H9 (cell line): ENCODE measurements around the gene GLB1L. TPM values are rescaled to one million over a fixed set of nuclear protein-coding genes. Genes with fewer than 3 reads are reported as not detected.

Source experiments
- DNase-seq: peaks from one replicate; pipeline ENCODE4 v3.0.0-alpha.2; 2017
- H2AFZ ChIP-seq: one replicate; pipeline ENCODE4 v1.6.1; 2013; ENCODE audit warnings: mild to moderate bottlenecking, low read length, control low read depth, moderate library complexity
- H2AK5ac ChIP-seq: 2 replicates; pipeline ENCODE4 v1.6.1; 2013; ENCODE audit warnings: low read length, control low read depth, mixed read lengths; ENCODE audit not compliant: insufficient read length
- H2BK120ac ChIP-seq: one replicate; pipeline ENCODE4 v1.6.1; 2013; ENCODE audit warnings: low read depth, mild to moderate bottlenecking, low read length, control low read depth, inconsistent platforms; ENCODE audit not compliant: poor library complexity, severe bottlenecking
- H2BK12ac ChIP-seq: 2 replicates; pipeline ENCODE4 v1.6.1; 2013; ENCODE audit warnings: low read length, control low read depth, mixed read lengths, low read depth; ENCODE audit not compliant: insufficient read length
- H2BK15ac ChIP-seq: 2 replicates; pipeline ENCODE4 v1.6.1; 2013; ENCODE audit warnings: low read depth, low read length, control low read depth
- H2BK20ac ChIP-seq: one replicate; pipeline ENCODE4 v1.6.1; 2013; ENCODE audit warnings: low read depth, mild to moderate bottlenecking, low read length, control low read depth, inconsistent platforms; ENCODE audit not compliant: poor library complexity, severe bottlenecking
- H2BK5ac ChIP-seq: 2 replicates; pipeline ENCODE4 v1.6.1; 2013; ENCODE audit warnings: low read length, control low read depth, mixed read lengths; ENCODE audit not compliant: insufficient read length
- H3K14ac ChIP-seq: 2 replicates; pipeline ENCODE4 v1.6.1; 2013; ENCODE audit warnings: low read length, control low read depth; ENCODE audit not compliant: insufficient read depth
- H3K18ac ChIP-seq: 2 replicates; pipeline ENCODE4 v1.6.1; 2013; ENCODE audit warnings: low read depth, mild to moderate bottlenecking, mixed read lengths, low read length, control low read depth; ENCODE audit not compliant: insufficient read length
- H3K23ac ChIP-seq: 2 replicates; pipeline ENCODE4 v1.6.1; 2013; ENCODE audit warnings: low read length, control low read depth, mixed read lengths, low read depth; ENCODE audit not compliant: insufficient read length
- H3K23me2 ChIP-seq: 2 replicates; pipeline ENCODE4 v1.6.1; 2013; ENCODE audit warnings: low read depth, mild to moderate bottlenecking, mixed read lengths, low read length, control low read depth; ENCODE audit not compliant: insufficient read length, poor library complexity, severe bottlenecking
- H3K27ac ChIP-seq: 2 replicates; pipeline ENCODE4 v1.5.1; 2013; ENCODE audit warnings: low read length, control low read depth, mixed read lengths, low read depth; ENCODE audit not compliant: insufficient read length
- H3K27me3 ChIP-seq: 2 replicates; pipeline ENCODE4 v1.6.1; 2013; ENCODE audit warnings: low read length, control low read depth, inconsistent platforms; ENCODE audit not compliant: insufficient read depth
- H3K4ac ChIP-seq: 2 replicates; pipeline ENCODE4 v1.6.1; 2013; ENCODE audit warnings: low read depth, mild to moderate bottlenecking, control low read depth, inconsistent platforms, low read length, moderate library complexity
- H3K4me1 ChIP-seq: 2 replicates; pipeline ENCODE4 v1.6.1; 2013; ENCODE audit warnings: low read length, control low read depth, inconsistent platforms; ENCODE audit not compliant: insufficient read depth
- H3K4me2 ChIP-seq: 2 replicates; pipeline ENCODE4 v1.6.1; 2013; ENCODE audit warnings: low read length, control low read depth, mixed read lengths; ENCODE audit not compliant: insufficient read length, insufficient read depth
- H3K56ac ChIP-seq: 2 replicates; pipeline ENCODE4 v1.6.1; 2013; ENCODE audit warnings: low read depth, mild to moderate bottlenecking, mixed read lengths, low read length, control low read depth; ENCODE audit not compliant: insufficient read length
- H3K79me1 ChIP-seq: 2 replicates; pipeline ENCODE4 v1.6.1; 2013; ENCODE audit warnings: low read depth, mild to moderate bottlenecking, moderate library complexity, low read length, control low read depth, inconsistent platforms; ENCODE audit not compliant: insufficient read depth, poor library complexity, severe bottlenecking
- H3K79me2 ChIP-seq: 2 replicates; pipeline ENCODE4 v1.6.1; 2013; ENCODE audit warnings: low read length, control low read depth, inconsistent platforms; ENCODE audit not compliant: insufficient read depth
- H3K9ac ChIP-seq: 2 replicates; pipeline ENCODE4 v1.6.1; 2013; ENCODE audit warnings: low read length, control low read depth, mixed read lengths; ENCODE audit not compliant: insufficient read length; ENCODE audit errors: extremely low read depth
- H3K9me3 ChIP-seq: one replicate; pipeline ENCODE4 v1.6.1; 2013; ENCODE audit warnings: low read depth, low read length, inconsistent platforms; ENCODE audit not compliant: control insufficient read depth
- H3T11ph ChIP-seq: one replicate; pipeline ENCODE4 v1.6.1; 2013; ENCODE audit warnings: mild to moderate bottlenecking, low read length, control low read depth, inconsistent platforms
- H4K20me1 ChIP-seq: one replicate; pipeline ENCODE4 v1.6.1; 2013; ENCODE audit not compliant: control insufficient read depth, insufficient read length, insufficient read depth
- H4K5ac ChIP-seq: 2 replicates; pipeline ENCODE4 v1.6.1; 2013; ENCODE audit warnings: low read depth, mild to moderate bottlenecking, mixed read lengths, low read length, control low read depth; ENCODE audit not compliant: insufficient read length
- H4K8ac ChIP-seq: replicated peaks from 2 replicates; pipeline ENCODE4 v1.6.1; 2013; ENCODE audit warnings: low read length, control low read depth, mixed read lengths, low read depth; ENCODE audit not compliant: insufficient read length
- H4K91ac ChIP-seq: 2 replicates; pipeline ENCODE4 v1.6.1; 2013; ENCODE audit warnings: low read depth, mild to moderate bottlenecking, moderate library complexity, mixed read lengths, low read length, control low read depth; ENCODE audit not compliant: insufficient read length
- H3K27ac Mint-ChIP-seq, 3 experiments: 2 replicates in 2 of 3; 3 replicates in 1 of 3; pipeline ENCODE4 v1.8.0; 2020 to 2021; ENCODE audit warnings: mixed read lengths in 3 of 3, mild to moderate bottlenecking in 1 of 3, moderate library complexity in 1 of 3
- H3K27me3 Mint-ChIP-seq: 2 replicates; pipeline ENCODE4 v1.8.0; 2021; ENCODE audit warnings: low read depth, mild to moderate bottlenecking, moderate library complexity, mixed read lengths
- H3K36me3 Mint-ChIP-seq, 3 experiments: 2 replicates in 2 of 3; 3 replicates in 1 of 3; pipeline ENCODE4 v1.8.0; 2020 to 2021; ENCODE audit warnings: low read depth in 3 of 3, mixed read lengths in 3 of 3; ENCODE audit not compliant: insufficient read depth in 1 of 3
- H3K4me1 Mint-ChIP-seq, 2 experiments: 2 replicates each; pipeline ENCODE4 v1.8.0; 2020; ENCODE audit warnings: mixed read lengths in 2 of 2
- H3K4me3 Mint-ChIP-seq, 2 experiments: 2 replicates in 1 of 2; 3 replicates in 1 of 2; pipeline ENCODE4 v1.8.0; 2020 to 2021; ENCODE audit warnings: mild to moderate bottlenecking in 2 of 2, mixed read lengths in 2 of 2, moderate library complexity in 1 of 2
- H3K9me3 Mint-ChIP-seq, 2 experiments: 2 replicates in 1 of 2; 3 replicates in 1 of 2; pipeline ENCODE4 v1.8.0; 2020; ENCODE audit warnings: mild to moderate bottlenecking in 2 of 2, mixed read lengths in 2 of 2, moderate library complexity in 1 of 2
- WGBS: extraction: QIAGEN DNeasy Blood & Tissue Kit; methylation state at CpG from one replicate; pipeline ENCODE4 v1.1.7; 2013; ENCODE audit warnings: missing lambda C conversion rate, low lambda C conversion rate, mixed read lengths; ENCODE audit not compliant: insufficient read length; ENCODE audit errors: extremely low coverage; 5-methylcytosine and 5-hydroxymethylcytosine counted together
- total RNA-seq: library from RNA; stranded (reverse); gene quantifications from 2 replicates; pipeline ENCODE4 v1.2.1, GENCODE V29; 2021
- TF ChIP-seq, protein P1 (sequence below): fragments of 200-600 bp; sonication (generic); conservative IDR thresholded peaks from 3 replicates; pipeline ENCODE4 v1.8.0; 2021; ENCODE audit warnings: antibody characterized with exemption, mild to moderate bottlenecking

Gene GLB1L
- total RNA-seq, 1 experiment from 2014 or later, result 6.5 TPM

DNA sequence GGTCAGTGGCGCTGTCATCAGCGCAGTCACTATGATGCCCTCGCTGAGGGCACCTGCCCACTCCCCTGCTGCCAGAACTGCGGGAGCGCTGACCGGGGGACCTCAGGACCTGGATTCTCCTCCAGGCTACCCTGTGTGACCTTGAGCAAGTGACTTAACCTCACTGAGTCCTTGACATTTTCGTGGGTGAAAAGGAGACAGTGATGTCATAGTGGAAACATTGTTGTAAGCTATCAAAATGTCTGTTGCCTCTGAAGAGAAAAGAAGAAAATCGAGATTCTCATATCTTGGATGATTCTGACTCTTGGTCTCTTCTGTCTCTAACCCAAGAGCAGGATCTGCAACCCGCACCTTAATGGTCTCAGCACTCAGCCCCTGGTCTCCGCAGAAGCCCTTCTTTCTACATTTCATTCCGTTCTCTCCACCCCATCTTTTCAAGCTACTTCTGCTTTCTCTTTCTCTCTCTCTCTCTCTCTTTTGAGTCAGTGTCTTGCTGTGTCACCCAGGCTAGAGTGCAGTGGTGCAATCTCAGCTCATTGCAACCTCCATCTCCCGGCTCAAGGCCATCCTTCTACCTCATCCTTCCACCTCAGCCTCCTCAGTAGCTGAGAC lies 9.5 kb upstream of the GLB1L start:
- Histone ChIP-seq H3K23me2 (peaks cover 22% of the 10 kb centered on the region), H2AK5ac (no peak overlapping the region), H3K79me2 (no peaks in the 10 kb centered on the region), H4K20me1 (no peaks in the 10 kb centered on the region), H3K4me2 (peak overlapping the region; percentile 72), H3T11ph (no peak overlapping the region), H3K23ac (no peak overlapping the region), H4K91ac (no peak overlapping the region), H2BK5ac (no peak overlapping the region), H3K4ac (no peak overlapping the region), H3K18ac (no peak overlapping the region), H3K27ac (no peak overlapping the region), H3K14ac (no peak overlapping the region), H3K56ac (no peak overlapping the region), H4K5ac (no peak overlapping the region), H2BK12ac (no peak overlapping the region), H2BK15ac (no peak overlapping the region), H3K27me3 (peaks cover 21% of the 10 kb centered on the region), H3K79me1 (no peaks in the 10 kb centered on the region), H2AFZ (no peak overlapping the region), H3K9ac (no peak overlapping the region), H2BK120ac (no peak overlapping the region), H3K9me3 (no peaks in the 10 kb centered on the region), H3K4me1 (peaks cover 3% of the 10 kb centered on the region; the same call in 1 of the 2 replicates), H4K8ac (no peak overlapping the region), H2BK20ac (no peak overlapping the region)
- Mint-ChIP-seq H3K36me3 (peaks cover 9 to 12% (median 11%) of the 10 kb centered on the region in 3 experiments; a peak in 5 of 7 replicates), H3K4me1 (peaks cover 19 to 25% of the 10 kb centered on the region in 2 experiments), H3K9me3 (peaks cover 0 to 2% of the 10 kb centered on the region in 2 experiments; a peak in 3 of 5 replicates), H3K4me3 (peak overlapping the region; percentile 14 to 69), H3K27me3 (peaks cover 82% of the 10 kb centered on the region), H3K27ac (no peak overlapping the region; a peak in 1 of 7 replicates)
- TF ChIP-seq, protein P1, sequence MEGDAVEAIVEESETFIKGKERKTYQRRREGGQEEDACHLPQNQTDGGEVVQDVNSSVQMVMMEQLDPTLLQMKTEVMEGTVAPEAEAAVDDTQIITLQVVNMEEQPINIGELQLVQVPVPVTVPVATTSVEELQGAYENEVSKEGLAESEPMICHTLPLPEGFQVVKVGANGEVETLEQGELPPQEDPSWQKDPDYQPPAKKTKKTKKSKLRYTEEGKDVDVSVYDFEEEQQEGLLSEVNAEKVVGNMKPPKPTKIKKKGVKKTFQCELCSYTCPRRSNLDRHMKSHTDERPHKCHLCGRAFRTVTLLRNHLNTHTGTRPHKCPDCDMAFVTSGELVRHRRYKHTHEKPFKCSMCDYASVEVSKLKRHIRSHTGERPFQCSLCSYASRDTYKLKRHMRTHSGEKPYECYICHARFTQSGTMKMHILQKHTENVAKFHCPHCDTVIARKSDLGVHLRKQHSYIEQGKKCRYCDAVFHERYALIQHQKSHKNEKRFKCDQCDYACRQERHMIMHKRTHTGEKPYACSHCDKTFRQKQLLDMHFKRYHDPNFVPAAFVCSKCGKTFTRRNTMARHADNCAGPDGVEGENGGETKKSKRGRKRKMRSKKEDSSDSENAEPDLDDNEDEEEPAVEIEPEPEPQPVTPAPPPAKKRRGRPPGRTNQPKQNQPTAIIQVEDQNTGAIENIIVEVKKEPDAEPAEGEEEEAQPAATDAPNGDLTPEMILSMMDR, result no peak
- WGBS, result no CpG with 5 or more reads among the region's 12 CpGs
- DNase-seq, result no peak
